COR-L47 (cell line): ENCODE results near the gene ANXA3.
"Not testable (repeated sequence)": the region's sequence is repeated elsewhere in the genome, so short reads cannot be mapped to it uniquely, and the experiment has no call there.

Experiments used
- DNase-seq: peaks from one replicate; lab custom pipeline; 2025; lab: John Stamatoyannopoulos, UW

The ANXA3 gene

DNA sequence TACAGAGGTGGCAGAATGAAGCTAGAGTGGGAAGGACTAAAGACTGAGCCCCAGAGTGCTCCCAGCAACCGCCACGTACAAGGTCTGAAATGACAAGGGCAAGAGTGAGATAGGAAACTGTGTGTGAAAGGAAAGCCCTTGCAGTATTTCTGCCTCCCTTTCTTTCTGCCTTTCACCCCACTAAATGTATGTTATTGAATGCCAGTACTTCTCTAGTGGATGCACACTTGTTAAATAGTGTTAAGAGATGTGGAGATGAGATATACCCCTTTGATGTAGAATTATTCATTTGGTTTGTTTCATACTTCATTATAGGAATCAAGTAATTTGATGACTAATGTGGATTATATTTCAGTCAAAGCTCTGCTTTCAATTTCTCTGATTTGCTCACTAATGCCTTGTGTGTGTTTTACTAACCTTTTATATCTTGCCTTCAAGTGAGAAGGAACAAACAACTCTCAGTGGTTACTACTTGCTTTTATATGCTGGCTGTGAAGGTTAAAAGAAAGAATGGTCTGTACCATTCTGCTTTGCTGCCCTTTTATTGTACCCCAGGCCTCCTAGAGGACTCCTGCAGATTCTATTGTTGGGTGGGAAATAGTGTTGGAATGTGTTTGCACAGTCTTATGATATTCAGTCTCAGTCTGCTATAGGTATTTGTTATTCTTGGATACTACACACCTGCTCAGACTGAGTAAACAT is 8.0 kb upstream of the ANXA3 start:
- no peak for DNase-seq

DNA sequence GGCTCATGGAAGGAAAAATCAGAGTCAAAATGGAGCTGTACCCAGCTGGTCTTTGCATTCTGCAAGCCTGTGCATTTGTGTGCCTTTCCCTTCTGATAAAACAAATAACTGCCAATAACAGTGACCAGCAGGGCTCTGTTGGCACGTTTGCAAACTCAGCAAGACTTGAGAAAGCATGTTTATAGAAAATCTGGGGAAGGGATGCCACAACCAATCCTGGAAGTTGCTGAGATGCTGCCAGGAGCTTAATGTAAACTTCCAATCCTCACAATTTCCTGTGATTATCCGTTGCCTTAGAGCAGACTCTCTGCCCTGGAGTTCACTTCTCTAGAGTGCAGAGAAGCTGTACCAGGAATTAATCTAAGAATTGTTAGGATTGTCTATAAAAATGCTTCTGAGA is 6.9 kb upstream of the ANXA3 start:
- no peak for DNase-seq

DNA sequence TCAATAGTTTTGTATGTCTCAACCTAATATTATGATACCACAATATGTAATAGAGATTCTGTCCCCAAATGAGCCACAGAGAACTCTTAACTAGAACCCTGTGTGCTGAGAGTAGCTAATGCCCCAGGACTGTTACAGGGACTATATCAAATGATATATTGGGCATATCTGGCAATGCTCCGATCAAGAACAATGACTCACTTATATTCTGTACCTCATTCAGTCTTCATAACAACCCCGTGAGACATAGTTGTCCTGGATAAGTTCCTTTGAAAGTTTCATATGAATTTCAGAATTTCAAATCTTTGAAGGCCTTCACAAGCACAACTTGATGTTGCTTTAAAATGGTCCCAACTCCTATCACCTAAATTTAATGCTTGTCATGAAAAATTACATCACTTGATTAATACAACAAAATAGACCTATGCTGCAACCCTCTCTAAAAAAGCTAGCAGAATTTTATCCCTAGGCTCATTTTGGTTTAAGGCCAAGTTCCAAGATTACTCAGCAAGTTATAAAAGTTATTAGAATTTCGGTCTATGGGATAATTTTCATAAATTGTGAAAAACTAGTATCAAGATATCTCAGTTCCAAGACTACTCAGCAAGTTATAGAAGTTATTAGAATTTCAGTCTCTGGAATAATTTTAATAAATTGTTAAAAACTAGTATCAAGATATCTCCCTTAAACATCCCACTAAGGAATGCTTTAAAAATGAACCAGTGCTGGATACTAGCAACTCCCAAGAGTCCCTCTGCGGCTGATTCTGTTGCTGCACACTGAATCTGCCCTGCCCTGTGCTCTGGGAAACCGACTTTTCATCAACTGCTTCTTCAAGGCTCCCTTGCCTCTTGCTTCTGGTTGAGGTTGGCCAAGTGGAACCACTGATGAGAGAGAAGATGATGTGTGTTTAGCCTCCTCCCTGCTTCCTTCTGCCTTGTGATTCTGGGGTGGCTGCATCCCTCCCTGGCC is 6.0 kb upstream of the ANXA3 start:
- DNase-seq: no peak

DNA sequence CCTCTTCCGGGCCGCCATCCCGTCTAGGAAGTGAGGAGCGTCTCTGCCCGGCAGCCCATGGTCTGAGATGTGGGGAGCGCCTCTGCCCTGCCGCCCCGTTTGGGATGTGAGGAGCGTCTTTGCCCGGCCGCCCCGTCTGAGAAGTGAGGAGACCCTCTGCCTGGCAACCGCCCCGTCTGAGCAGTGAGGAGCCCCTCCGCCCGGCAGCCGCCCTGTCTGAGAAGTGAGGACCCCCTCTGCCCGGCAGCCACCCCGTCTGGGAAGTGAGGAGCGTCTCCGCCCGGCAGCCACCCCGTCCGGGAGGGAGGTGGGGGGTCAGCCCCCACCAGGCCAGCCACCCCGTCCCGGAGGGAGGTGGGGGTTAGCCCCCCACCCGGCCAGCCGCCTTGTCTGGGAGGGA is 3.7 kb upstream of the ANXA3 start:
- DNase-seq: not testable (repeated sequence)

GRCh38 chr4:78548889-78549288 is 2.7 kb upstream of the ANXA3 start:
- DNase-seq: not testable (repeated sequence)

DNA sequence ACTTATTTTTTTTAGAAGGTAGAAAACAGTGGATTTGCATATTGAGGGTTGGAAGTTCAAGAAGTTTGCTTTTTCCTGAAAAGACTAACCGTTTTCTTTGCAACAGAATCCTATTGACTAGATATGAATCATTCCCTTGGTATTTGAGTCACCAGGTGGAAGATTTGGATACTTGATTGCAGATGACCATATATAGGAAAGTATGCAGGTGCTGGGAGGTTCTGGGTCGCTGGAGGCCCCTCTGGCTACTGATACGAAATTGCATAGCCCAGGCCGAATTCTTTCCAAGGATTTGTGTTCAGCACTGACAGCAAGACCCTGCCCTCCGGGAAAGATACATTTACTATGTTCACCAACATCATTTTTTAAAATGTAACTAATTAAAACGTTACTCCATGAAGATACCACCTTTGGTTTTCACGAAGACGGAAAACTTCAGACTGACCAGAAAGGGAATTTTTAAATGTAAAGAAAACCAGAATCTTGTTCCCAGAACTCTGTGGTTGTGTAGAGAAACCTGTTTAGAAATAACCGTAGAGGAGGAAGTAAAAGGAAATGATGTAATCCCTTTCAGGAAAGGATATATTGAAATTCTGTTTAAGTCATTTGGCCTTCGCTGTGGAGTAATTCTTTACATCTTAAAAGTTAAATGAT is 946 bp downstream of the ANXA3 start:
- no peak for DNase-seq

GRCh38 chr4:78553043-78553396 is 1.4 kb downstream of the ANXA3 start:
- no peak for DNase-seq

- no peak for DNase-seq
Observed at GRCh38 chr4:78553529-78554060, 2.0 kb downstream of the ANXA3 start.

- DNase-seq: no peak
Observed at GRCh38 chr4:78556665-78557064, 5.1 kb downstream of the ANXA3 start.

DNA sequence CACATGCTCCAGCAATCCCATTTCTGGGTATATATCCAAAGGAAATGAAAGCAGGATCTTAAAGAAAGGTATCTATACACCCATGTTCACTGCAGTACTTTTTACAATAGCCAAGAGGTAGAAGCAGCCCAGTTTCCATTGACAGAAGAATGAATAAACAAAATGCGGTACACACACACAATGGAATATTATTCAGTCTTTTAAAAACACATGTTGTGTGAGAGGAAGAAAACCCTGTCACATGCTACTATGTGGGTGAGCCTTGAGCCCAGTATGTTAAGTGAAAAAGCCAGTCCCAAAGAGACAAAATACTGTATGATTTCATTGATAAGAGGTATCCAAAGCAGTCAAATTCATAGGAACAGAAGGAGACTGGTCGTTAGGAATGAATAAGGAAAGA is 6.3 kb downstream of the ANXA3 start:
- DNase-seq: no peak

DNA sequence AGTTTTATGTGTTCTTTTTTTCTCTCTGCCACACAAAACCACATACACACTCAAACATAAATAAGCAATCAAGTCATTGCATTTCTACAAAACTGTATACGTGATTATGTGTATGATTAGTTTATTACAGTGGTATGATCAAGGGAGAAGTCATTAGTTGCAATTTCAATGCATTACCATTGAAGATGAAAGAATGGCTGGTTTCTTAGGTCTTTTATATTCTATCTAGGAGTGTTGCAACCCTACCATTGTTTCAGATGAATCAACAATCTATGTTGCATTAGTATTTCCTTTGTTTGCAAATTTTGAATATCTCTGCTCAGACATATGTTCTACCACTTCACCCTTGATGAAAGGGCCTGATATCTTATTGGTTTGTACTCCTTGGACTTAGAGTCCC is 6.8 kb downstream of the ANXA3 start:
- DNase-seq: no peak

DNA sequence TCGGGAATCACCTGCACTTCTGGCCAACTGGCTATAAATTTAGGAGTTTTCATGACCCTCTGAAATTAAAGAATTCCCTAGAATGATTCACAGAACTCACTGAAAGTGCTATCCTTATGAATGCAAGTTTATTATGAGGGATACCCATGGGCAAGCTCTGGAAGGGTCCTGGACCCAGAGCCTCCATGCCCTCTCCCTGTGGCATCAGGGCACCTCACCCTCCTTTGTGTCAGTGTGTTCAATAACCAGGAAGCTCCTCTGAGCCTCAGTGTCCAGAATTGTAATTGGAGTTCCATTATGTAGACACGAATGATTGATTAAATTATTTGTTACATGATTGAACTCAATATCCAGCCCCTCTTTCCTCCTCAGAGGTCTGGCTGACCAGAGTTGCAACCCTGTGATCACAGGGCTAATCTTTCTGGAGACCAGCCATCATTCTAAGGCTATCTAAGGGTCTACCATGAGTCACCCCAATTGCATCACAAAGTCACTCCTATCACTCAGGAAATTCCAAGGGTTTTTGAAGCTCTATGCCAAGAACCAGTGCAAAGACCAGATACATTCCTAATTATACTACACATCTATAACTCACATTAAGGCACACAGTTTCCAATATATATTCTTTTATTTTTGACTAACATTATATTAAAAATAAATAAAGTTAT is 8.9 kb downstream of the ANXA3 start:
- no peak for DNase-seq

DNA sequence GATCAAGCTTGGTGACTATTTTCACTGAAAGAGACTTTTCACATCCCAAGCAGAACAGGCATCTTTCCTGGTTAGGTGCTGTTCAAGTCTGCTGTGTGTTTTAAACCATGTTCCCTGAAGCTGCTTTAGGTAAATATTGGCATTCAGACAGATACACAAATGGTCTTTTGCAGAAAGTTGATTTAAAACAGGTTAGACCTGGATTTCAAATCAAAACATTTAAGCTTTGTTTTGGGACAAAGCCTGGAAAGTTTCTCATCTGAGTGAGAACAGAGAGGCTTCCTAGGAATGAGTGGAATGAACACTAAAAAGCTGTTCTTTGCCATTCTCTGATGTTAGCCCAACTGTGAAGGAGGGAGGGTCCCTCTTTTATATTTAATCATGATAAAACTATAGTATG is 10.1 kb downstream of the ANXA3 start:
- DNase-seq: no peak

- DNase-seq: no peak
Observed at GRCh38 chr4:78562687-78563086, 11.1 kb downstream of the ANXA3 start.

GRCh38 chr4:78565971-78566372 is 14.4 kb downstream of the ANXA3 start:
- DNase-seq: no peak

- no peak for DNase-seq
Observed at GRCh38 chr4:78566834-78567499, 15.4 kb downstream of the ANXA3 start.

DNA sequence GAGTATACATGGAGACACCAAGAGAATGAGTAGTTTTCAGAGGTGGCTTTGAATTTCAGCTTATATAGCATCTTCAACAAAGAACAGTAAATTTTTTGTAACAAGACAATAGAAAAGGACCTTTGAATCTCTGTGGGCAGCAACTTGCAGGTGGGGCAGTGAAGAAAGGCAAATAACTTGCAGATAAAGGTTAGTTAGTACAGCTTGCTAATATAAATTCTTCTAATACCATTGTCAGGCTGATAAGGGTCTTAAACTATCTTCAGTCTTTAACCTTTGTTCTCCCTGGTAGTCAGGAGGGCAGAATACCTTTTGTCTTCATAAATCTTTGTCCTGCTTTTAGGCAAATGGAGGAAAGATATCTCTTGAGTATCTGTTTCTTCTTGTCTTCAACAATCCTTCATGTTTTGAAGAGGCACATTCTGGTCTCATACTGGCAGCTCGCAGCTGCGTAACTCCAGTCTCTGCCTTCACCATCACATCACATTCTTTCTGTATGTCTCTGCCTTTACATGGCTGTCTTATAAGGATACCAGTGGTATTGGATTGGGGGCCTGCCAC is 16.0 kb downstream of the ANXA3 start:
- no peak for DNase-seq

DNA sequence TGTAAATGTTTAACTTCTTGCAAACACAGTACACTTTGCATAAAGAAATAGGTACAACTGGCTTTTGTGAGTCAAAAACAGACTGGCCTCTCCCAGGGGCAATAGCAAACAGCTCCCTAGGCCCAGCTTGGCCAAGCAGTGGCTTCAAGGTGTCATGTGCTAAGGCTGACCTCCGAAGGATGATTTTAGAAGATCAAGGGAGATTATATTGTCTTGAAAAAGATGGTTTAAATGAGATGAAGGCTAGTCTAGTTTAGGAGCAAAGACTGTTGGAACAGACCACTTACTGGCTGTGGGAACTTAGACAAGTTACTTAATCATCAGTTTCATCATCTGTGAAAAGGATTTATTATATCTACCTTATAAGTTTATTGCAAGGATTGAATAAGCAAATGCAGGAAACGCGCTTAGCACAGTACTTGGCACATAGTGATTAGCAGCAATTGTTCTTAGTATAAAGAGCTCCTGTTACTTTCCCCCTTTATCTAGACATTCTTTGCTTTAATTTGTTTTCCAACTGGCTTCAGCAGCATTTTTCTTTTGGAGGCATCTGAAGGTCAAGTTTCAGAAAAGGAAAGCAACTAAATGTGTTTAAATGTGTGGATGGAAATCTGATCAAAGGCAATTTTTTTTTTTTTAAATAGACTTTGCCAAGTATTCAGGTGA is 17.2 kb downstream of the ANXA3 start:
- no peak for DNase-seq

- DNase-seq: no peak
Observed at GRCh38 chr4:78569306-78569821, 17.8 kb downstream of the ANXA3 start.

DNA sequence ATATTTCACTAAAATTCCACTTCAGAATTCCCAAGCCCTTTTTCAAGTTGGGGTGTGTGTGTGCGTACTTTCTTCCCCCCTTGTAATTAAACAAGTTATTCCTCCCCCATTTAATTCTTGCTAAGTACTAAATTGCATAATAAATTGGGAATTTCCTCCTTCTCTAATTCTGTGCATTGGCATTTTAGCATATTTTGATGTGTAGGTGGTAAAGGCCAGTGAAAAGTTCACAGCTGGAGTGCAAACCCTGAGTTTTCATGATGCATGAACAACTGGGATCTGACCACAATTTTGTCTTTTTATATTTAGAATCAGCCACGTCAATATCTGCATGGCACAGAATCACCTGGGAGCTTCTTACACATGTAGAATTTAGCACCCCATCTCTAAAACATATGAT is 18.5 kb downstream of the ANXA3 start:
- DNase-seq: no peak
